Osteocyte (in vitro differentiated cells): ENCODE measurements around the gene PTPRN2. TPM values are rescaled to one million over a fixed set of nuclear protein-coding genes. Genes with fewer than 3 reads are reported as not detected.
"Not testable (repeated sequence)": the region's sequence is repeated elsewhere in the genome, so short reads cannot be mapped to it uniquely, and the experiment has no call there.

Experiments
- DNase-seq: peaks from one replicate; pipeline ENCODE4 v3.0.0; 2021; ENCODE audit warnings: mixed read lengths; ENCODE audit not compliant: unreplicated experiment; ENCODE audit errors: extremely low spot score
- H3K27ac Mint-ChIP-seq: one replicate; pipeline ENCODE4 v1.8.0; 2021; ENCODE audit warnings: mild to moderate bottlenecking, mixed read lengths; ENCODE audit not compliant: unreplicated experiment
- H3K27me3 Mint-ChIP-seq: one replicate; pipeline ENCODE4 v1.8.0; 2021; ENCODE audit warnings: mixed read lengths; ENCODE audit not compliant: unreplicated experiment
- H3K36me3 Mint-ChIP-seq: one replicate; pipeline ENCODE4 v1.8.0; 2021; ENCODE audit warnings: mixed read lengths; ENCODE audit not compliant: unreplicated experiment
- H3K4me1 Mint-ChIP-seq: one replicate; pipeline ENCODE4 v1.8.0; 2021; ENCODE audit warnings: mixed read lengths; ENCODE audit not compliant: unreplicated experiment
- H3K4me3 Mint-ChIP-seq: one replicate; pipeline ENCODE4 v1.8.0; 2021; ENCODE audit warnings: mild to moderate bottlenecking, moderate library complexity, mixed read lengths; ENCODE audit not compliant: unreplicated experiment
- H3K9me3 Mint-ChIP-seq: one replicate; pipeline ENCODE4 v1.8.0; 2021; ENCODE audit warnings: mixed read lengths; ENCODE audit not compliant: unreplicated experiment
- CTCF ChIP-seq: fragments of 200-600 bp; sonication (generic); IDR thresholded peaks from 2 replicates; pipeline ENCODE4 v1.5.0; 2021; ENCODE audit warnings: antibody characterized with exemption, mild to moderate bottlenecking, moderate library complexity
- total RNA-seq: library from RNA; stranded (reverse); gene quantifications from 2 replicates; pipeline ENCODE4 v1.2.1, GENCODE V29; 2021

PTPRN2 gene
- total RNA-seq, 1 donor from 2014 or later, result 0.59 TPM

- Mint-ChIP-seq H3K36me3 (no peaks in the 10 kb centered on the region), H3K4me3 (no peak overlapping the region), H3K27me3 (no peaks in the 10 kb centered on the region), H3K27ac (no peak overlapping the region), H3K9me3 (peaks cover 53% of the 10 kb centered on the region), H3K4me1 (no peaks in the 10 kb centered on the region)
- no peak for TF ChIP-seq CTCF
- DNase-seq, result no peak
Observed at GRCh38 chr7:158164101-158165095, 423.2 kb downstream of the PTPRN2 start.

GRCh38 chr7:158161194-158161593 lies 426.4 kb downstream of the PTPRN2 start:
- no peak overlapping the region for H3K4me3 Mint-ChIP-seq
- H3K36me3 Mint-ChIP-seq, result peaks cover 2% of the 10 kb centered on the region
- no peak for DNase-seq
- H3K9me3 Mint-ChIP-seq, result peaks cover 40% of the 10 kb centered on the region
- H3K27ac Mint-ChIP-seq, result no peak overlapping the region
- no peaks in the 10 kb centered on the region for H3K27me3 Mint-ChIP-seq
- no peak for TF ChIP-seq CTCF
- no peaks in the 10 kb centered on the region for H3K4me1 Mint-ChIP-seq

- Mint-ChIP-seq H3K4me1 (no peaks in the 10 kb centered on the region), H3K9me3 (peaks cover 40% of the 10 kb centered on the region), H3K4me3 (no peak overlapping the region), H3K36me3 (peaks cover 2% of the 10 kb centered on the region), H3K27me3 (no peaks in the 10 kb centered on the region), H3K27ac (no peak overlapping the region)
- no peak for DNase-seq
- TF ChIP-seq CTCF, result no peak
Observed at GRCh38 chr7:158160199-158160598, 427.4 kb downstream of the PTPRN2 start.

- H3K36me3 Mint-ChIP-seq, result peaks cover 2% of the 10 kb centered on the region
- no peaks in the 10 kb centered on the region for H3K4me1 Mint-ChIP-seq
- H3K4me3 Mint-ChIP-seq, result no peak overlapping the region
- TF ChIP-seq CTCF, result no peak
- peaks cover 23% of the 10 kb centered on the region for H3K9me3 Mint-ChIP-seq
- no peaks in the 10 kb centered on the region for H3K27me3 Mint-ChIP-seq
- no peak for DNase-seq
- no peak overlapping the region for H3K27ac Mint-ChIP-seq
Observed at GRCh38 chr7:158157460-158157859, 430.2 kb downstream of the PTPRN2 start.

- H3K4me3 Mint-ChIP-seq, H3K27me3 Mint-ChIP-seq, DNase-seq, H3K27ac Mint-ChIP-seq, H3K36me3 Mint-ChIP-seq, H3K4me1 Mint-ChIP-seq: not testable (repeated sequence)
- peaks cover 12% of the 10 kb centered on the region for H3K9me3 Mint-ChIP-seq
Observed at GRCh38 chr7:158151273-158151672, 436.4 kb downstream of the PTPRN2 start.
